ENCODE data around the gene NEB. TPM values are rescaled to one million over a fixed set of nuclear protein-coding genes. Genes with fewer than 3 reads are reported as not detected.

The NEB gene
- total and polyA plus RNA-seq, 2 of the 4 experiments (the other 2 are of a cell fraction) = under 0.01 TPM; not detected in 1

DNA sequence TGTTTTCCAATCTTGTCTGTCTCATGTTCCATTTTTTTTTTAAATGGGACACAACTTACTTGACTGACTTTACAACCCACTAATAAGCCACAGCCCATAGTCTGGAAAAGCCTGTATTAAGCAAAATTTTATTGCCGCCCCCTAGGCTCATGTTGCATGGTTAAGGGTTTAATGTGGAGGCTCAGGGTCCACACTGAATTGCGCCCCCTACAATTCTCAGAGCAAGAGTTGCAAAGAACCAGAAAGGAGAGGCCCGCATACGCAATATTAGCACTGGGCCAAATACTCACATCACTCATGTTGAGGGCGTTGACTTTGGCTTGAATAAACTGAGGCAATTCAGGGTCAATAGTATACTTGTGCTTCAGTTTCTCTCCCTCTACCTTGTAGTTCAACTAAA is 65.5 kb downstream of the NEB start:
- Histone ChIP-seq H2BK5ac (ENCODE audit: low read depth, low read length, poor library complexity, severe bottlenecking) (no peak overlapping the region), H2AFZ (replicated peaks; ENCODE audit: low read length, poor library complexity) (no peak overlapping the region), H3K36me3 (ENCODE audit: control insufficient read depth, insufficient read depth, low read length) (no peaks in the 10 kb centered on the region), H3K9me1 (ENCODE audit: insufficient read depth, low read length) (no peaks in the 10 kb centered on the region; the same call in 1 of the 2 replicates), H3K4me1 (ENCODE audit: control insufficient read depth, insufficient read depth, low read length) (no peaks in the 10 kb centered on the region), H3K9me3 (ENCODE audit: control insufficient read depth, insufficient read depth, low read length) (no peaks in the 10 kb centered on the region), H4K20me1 (ENCODE audit: insufficient read depth, low read length) (no peaks in the 10 kb centered on the region), H3K79me1 (ENCODE audit: low read depth in 1 of 2, low read length in 2 of 2) (no peaks in the 10 kb centered on the region), H2AK5ac (ENCODE audit: low read depth, low read length) (no peak overlapping the region), H3K4me2 (ENCODE audit: low read depth, low read length) (no peak overlapping the region), H3K4me3 (ENCODE audit: insufficient read depth, low read depth, low read length) (no peak overlapping the region), H3K56ac (ENCODE audit: extremely low read depth, insufficient read depth, low read length) (no peak overlapping the region), H3K18ac (ENCODE audit: low read depth, low read length) (no peak overlapping the region), H2BK120ac (ENCODE audit: low read depth, low read length) (no peak overlapping the region), H3K27me3 (ENCODE audit: control insufficient read depth, insufficient read depth, low read length) (no peaks in the 10 kb centered on the region; the same call in 1 of the 2 replicates), H3K4ac (ENCODE audit: low read depth, low read length) (no peak overlapping the region), H2AK9ac (replicated peaks; ENCODE audit: low read depth, low read length, poor library complexity) (no peak overlapping the region), H3K14ac (replicated peaks; ENCODE audit: low read depth, low read length) (no peak overlapping the region), H4K8ac (ENCODE audit: low read depth in 2 of 2, low read length in 2 of 2) (no peak overlapping the region), H2BK20ac (ENCODE audit: low read depth, low read length) (no peak overlapping the region), H2BK15ac (ENCODE audit: low read depth, low read length) (no peak overlapping the region), H4K91ac (ENCODE audit: insufficient read depth, low read depth, low read length) (no peak overlapping the region), H3K9ac (ENCODE audit: low read depth, low read length) (no peak overlapping the region), H3K23ac (ENCODE audit: low read depth, low read length) (no peak overlapping the region), H3K27ac (ENCODE audit: insufficient read depth, low read length) (no peak overlapping the region), H4K5ac (ENCODE audit: low read depth, low read length) (no peak overlapping the region)
- ATAC-seq (ENCODE audit: low read depth) (no peak), DNase-seq (no peak)
- intact Hi-C loops (cut with micrococcal nuclease) (no loop called here), in situ Hi-C loops (cut with MboI; ENCODE audit: low sequenced_read_pairs) (no loop called here), dilution Hi-C loops (cut with HindIII; ENCODE audit: low sequenced_read_pairs, unreplicated experiment) (no loop called here)
- ChIA-PET POLR2A (ENCODE audit: unreplicated experiment) (no interaction called here), CTCF (no interaction called here)
- BruUV-seq (replicated peaks) = no TSS peak
- TF ChIP-seq CEBPB (IDR thresholded peaks at IDR 0.05; ENCODE audit: low read depth, low read length) (no peak), MAZ (IDR thresholded peaks at IDR 0.05; ENCODE audit: borderline replicate concordance, low read depth, low read length) (no peak), BHLHE40 (IDR thresholded peaks at IDR 0.05; ENCODE audit: low read depth, low read length) (no peak), SMC3 (IDR thresholded peaks at IDR 0.05; ENCODE audit: low read depth, low read length) (no peak), NFE2L2 (IDR thresholded peaks at IDR 0.05; ENCODE audit: low read depth, low read length) (no peak), FOS (IDR thresholded peaks at IDR 0.05; ENCODE audit: low read depth, low read length) (no peak), RCOR1 (IDR thresholded peaks at IDR 0.05; ENCODE audit: insufficient replicate concordance, low read length) (no peak), CHD1 (IDR thresholded peaks at IDR 0.05; ENCODE audit: low read depth, low read length) (no peak), RFX5 (IDR thresholded peaks at IDR 0.05; ENCODE audit: low read depth, low read length) (no peak), POLR2A (IDR thresholded peaks at IDR 0.05; ENCODE audit: low read depth, low read length) (no peak), MAFK (IDR thresholded peaks at IDR 0.05; ENCODE audit: low read depth, low read length) (no peak), RAD21 (IDR thresholded peaks at IDR 0.05; ENCODE audit: low read length) (no peak), MXI1 (IDR thresholded peaks at IDR 0.05; ENCODE audit: borderline replicate concordance, low read depth, low read length) (no peak)
- TF ChIP-seq, protein P1, sequence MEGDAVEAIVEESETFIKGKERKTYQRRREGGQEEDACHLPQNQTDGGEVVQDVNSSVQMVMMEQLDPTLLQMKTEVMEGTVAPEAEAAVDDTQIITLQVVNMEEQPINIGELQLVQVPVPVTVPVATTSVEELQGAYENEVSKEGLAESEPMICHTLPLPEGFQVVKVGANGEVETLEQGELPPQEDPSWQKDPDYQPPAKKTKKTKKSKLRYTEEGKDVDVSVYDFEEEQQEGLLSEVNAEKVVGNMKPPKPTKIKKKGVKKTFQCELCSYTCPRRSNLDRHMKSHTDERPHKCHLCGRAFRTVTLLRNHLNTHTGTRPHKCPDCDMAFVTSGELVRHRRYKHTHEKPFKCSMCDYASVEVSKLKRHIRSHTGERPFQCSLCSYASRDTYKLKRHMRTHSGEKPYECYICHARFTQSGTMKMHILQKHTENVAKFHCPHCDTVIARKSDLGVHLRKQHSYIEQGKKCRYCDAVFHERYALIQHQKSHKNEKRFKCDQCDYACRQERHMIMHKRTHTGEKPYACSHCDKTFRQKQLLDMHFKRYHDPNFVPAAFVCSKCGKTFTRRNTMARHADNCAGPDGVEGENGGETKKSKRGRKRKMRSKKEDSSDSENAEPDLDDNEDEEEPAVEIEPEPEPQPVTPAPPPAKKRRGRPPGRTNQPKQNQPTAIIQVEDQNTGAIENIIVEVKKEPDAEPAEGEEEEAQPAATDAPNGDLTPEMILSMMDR (conservative IDR thresholded peaks at IDR 0.05; ENCODE audit: low read depth, low read length) = no peak
- TF ChIP-seq, protein P2, sequence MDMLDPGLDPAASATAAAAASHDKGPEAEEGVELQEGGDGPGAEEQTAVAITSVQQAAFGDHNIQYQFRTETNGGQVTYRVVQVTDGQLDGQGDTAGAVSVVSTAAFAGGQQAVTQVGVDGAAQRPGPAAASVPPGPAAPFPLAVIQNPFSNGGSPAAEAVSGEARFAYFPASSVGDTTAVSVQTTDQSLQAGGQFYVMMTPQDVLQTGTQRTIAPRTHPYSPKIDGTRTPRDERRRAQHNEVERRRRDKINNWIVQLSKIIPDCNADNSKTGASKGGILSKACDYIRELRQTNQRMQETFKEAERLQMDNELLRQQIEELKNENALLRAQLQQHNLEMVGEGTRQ (IDR thresholded peaks at IDR 0.05; ENCODE audit: low read depth, low read length) = no peak
- TF ChIP-seq, protein P3, sequence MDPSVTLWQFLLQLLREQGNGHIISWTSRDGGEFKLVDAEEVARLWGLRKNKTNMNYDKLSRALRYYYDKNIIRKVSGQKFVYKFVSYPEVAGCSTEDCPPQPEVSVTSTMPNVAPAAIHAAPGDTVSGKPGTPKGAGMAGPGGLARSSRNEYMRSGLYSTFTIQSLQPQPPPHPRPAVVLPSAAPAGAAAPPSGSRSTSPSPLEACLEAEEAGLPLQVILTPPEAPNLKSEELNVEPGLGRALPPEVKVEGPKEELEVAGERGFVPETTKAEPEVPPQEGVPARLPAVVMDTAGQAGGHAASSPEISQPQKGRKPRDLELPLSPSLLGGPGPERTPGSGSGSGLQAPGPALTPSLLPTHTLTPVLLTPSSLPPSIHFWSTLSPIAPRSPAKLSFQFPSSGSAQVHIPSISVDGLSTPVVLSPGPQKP (IDR thresholded peaks at IDR 0.05; ENCODE audit: borderline replicate concordance, low read depth, low read length) = no peak
- WGBS, 2 experiments (ENCODE audit: extremely low coverage in 2 of 2, insufficient read length in 1 of 2) = no CpG with 5 or more reads among the region's 5 CpGs

Data from IMR-90 (cell line).